Prostate gland (tissue), 2 donors: Measurements from ENCODE around the gene UPF2.

Experiments
- CTCF ChIP-seq, 4 experiments: fragments of 200-600 bp in 2 of 4; fragments of 450-650 bp in 2 of 4; sonication (generic) in 2 of 4; IDR thresholded peaks; 1 replicate in 3 of 4; 2 replicates in 1 of 4; pipeline ENCODE4 v1.5.1; 2016 to 2019; ENCODE audit warnings: antibody characterized with exemption in 4 of 4, mild to moderate bottlenecking in 2 of 4, moderate library complexity in 2 of 4
- POLR2A ChIP-seq: fragments of 450-650 bp; IDR thresholded peaks from one replicate; pipeline ENCODE4 v1.6.1; 2016; ENCODE audit warnings: antibody characterized with exemption, mild to moderate bottlenecking
- POLR2AphosphoS5 ChIP-seq: sonication (generic); formaldehyde crosslinking; IDR thresholded peaks from one replicate; pipeline ENCODE4 v1.6.1; 2017; ENCODE audit warnings: antibody characterized with exemption

DNA sequence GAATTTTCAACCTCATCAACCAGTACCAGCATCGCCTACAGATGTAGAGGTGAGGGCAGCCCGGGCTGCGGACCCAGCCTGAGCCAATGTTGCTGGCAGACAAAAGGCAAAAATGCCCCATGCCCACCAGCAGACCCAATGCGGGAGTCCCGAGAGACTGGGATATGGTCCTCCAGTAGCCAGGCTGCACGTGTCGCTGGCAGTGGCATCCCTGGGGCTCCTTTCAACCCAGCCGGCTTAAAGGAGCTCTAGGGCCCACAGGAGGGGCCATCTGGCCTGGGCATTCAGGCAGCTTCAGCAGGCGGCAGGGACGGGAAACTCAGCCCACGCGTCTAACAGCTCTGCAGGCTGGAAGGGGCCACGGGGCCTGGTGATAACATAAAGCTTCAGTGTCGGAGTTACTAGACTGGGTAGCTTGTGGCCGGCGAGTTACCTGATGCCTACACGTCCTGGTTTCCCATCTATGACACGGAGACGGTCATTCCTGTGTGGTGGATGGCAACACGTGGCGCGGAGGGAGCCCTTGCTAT lies 148.8 kb downstream of the UPF2 start:
- TF ChIP-seq POLR2A (no peak), CTCF (IDR thresholded peaks at IDR 0.05) (no peak), POLR2AphosphoS5 (no peak)
